Measurements from ENCODE around the gene TSC22D4.

Gene TSC22D4

DNA sequence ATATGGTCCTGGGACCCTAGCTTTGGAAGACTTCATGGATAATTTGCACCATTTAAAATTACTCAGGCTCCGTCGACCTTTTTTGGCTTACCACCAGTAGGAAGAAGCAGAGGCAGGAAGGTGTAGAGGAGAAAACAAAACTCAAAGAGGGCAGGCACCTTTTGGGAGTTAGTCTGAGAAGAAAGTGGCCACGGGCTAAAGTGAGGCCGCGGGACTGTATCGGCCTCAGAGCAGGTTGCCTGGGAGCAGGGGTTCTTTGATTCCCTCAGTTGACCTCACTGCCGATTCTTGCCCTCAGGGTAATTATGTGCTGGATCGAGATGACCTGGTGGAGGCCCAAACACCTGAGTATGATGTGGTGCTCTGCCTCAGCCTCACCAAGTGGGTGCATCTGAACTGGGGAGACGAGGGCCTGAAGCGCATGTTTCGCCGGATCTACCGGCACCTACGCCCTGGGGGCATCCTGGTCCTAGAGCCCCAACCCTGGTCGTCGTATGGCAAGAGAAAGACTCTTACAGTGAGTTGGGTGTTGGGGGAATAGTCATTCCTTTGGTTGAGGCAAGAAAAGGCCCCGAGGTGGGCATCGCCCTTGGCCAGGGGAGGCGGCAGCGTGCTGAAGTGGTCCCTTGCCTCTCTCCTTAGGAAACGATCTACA lies 46.3 kb downstream of the TSC22D4 start:
- TF ChIP-seq, protein P1, sequence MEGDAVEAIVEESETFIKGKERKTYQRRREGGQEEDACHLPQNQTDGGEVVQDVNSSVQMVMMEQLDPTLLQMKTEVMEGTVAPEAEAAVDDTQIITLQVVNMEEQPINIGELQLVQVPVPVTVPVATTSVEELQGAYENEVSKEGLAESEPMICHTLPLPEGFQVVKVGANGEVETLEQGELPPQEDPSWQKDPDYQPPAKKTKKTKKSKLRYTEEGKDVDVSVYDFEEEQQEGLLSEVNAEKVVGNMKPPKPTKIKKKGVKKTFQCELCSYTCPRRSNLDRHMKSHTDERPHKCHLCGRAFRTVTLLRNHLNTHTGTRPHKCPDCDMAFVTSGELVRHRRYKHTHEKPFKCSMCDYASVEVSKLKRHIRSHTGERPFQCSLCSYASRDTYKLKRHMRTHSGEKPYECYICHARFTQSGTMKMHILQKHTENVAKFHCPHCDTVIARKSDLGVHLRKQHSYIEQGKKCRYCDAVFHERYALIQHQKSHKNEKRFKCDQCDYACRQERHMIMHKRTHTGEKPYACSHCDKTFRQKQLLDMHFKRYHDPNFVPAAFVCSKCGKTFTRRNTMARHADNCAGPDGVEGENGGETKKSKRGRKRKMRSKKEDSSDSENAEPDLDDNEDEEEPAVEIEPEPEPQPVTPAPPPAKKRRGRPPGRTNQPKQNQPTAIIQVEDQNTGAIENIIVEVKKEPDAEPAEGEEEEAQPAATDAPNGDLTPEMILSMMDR (IDR thresholded peaks at IDR 0.05; ENCODE audit: control extremely low read depth, extremely low read depth, low read depth, missing control alignments), result no peak
- DNase-seq (ENCODE audit: extremely low spot score), result no peak
- CTCF ChIA-PET, result no interaction called here
- POLR2A ChIA-PET, result no interaction called here

DNA sequence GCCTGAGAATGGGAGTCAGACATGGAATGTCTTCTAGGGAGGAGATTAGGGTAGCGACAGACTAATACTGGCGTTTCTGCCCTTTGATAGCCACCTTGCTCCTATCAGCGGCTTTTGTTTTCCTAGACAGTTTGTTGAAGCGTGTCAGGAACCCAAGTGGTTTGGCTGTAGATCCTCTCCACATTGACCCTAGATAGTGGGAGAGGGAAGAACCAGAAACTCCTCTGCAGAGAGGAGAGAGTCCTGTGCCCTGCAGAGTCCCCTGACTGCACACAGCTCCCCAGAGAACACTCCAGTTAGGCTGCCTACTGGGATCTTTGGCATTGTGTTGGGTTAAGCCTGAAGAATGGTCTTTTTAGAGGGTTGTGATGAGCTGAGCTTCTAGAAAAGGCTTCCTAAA lies 47.0 kb downstream of the TSC22D4 start:
- no peak for DNase-seq (ENCODE audit: extremely low spot score)
- POLR2A ChIA-PET, result no interaction called here
- CTCF ChIA-PET, result no interaction called here
- TF ChIP-seq, protein P1 (IDR thresholded peaks at IDR 0.05; ENCODE audit: control extremely low read depth, extremely low read depth, low read depth, missing control alignments), result no peak

DNA sequence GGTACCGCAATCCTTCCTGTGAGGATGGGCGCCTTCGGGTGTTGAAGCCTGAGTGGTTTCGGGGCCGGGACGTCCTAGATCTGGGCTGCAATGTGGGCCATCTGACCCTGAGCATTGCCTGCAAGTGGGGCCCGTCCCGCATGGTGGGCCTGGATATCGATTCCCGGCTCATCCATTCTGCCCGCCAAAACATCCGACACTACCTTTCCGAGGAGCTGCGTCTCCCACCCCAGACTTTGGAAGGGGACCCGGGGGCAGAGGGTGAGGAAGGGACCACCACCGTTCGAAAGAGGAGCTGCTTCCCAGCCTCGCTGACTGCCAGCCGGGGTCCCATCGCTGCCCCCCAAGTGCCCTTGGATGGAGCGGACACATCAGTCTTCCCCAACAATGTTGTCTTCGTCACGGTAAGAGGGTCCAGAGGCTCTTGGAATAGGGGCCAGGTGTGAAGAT lies 47.7 kb downstream of the TSC22D4 start:
- no peak for DNase-seq (ENCODE audit: extremely low spot score)
- ChIA-PET CTCF (interaction anchor here (1.0 kb wide), 1 partner anchor 51 kb away, joined by 3 read pairs; no protein-coding TSS in a partner anchor), POLR2A (no interaction called here)
- TF ChIP-seq, protein P1 (IDR thresholded peaks at IDR 0.05; ENCODE audit: control extremely low read depth, extremely low read depth, low read depth, missing control alignments), result no peak

- ChIA-PET POLR2A (interaction anchor here (0.5 to 1.3 kb wide), 14 partner anchors 13 to 397 kb away, joined by 3 to 9 read pairs (median 3); partner anchors contain the start of genes FBXO24, LRCH4 and POP7), CTCF (interaction anchor here (1.0 to 2.3 kb wide), 2 partner anchors 20 to 52 kb away, joined by 3 to 5 read pairs; no protein-coding TSS in a partner anchor)
- DNase-seq (ENCODE audit: extremely low spot score), result no peak
- TF ChIP-seq, protein P1 (IDR thresholded peaks at IDR 0.05; ENCODE audit: control extremely low read depth, extremely low read depth, low read depth, missing control alignments), result no peak
Measured at GRCh38 chr7:100430493-100431285, 48.3 kb downstream of the TSC22D4 start.

DNA sequence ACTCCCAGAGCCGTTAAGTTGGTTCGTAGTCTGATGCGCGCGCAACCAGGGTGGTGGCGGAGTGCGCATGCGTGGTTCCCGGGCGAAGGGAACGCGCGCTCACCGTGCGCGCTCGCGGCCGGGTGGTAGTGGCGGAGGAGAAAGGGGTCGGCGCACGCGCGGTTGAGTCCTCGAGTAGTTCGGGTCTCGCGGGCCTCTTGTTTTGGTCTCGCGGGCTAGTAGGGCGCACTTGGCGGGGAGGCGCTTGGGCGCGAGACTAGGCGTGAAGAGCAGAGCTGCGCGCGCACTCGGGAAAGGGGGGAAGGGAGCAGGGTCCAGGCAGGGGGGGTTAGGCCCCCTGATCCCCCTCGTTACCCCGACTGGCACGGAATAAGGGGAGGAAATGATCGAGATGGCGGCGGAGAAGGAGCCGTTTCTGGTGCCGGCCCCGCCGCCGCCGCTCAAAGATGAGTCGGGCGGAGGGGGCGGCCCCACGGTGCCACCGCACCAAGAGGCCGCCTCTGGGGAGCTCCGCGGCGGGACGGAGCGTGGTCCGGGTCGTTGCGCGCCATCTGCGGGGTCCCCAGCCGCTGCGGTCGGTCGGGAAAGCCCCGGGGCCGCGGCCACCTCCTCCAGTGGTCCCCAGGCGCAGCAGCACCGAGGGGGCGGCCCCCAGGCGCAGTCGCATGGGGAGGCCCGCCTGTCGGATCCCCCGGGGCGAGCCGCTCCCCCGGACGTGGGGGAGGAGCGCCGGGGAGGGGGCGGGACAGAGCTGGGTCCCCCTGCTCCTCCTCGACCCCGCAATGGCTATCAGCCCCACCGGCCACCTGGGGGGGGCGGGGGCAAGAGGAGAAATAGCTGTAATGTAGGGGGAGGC lies 49.1 kb downstream of the TSC22D4 start, which contains the start of gene MEPCE:
TSS of gene MEPCE (plus strand) at position 195 of the 856 bp plus-strand sequence. CDS start at position 383, 188 bp downstream.
- CTCF ChIA-PET, result interaction anchor here (1.1 to 2.3 kb wide), 3 partner anchors 21 to 40 kb away, joined by 3 to 5 read pairs (median 4); no protein-coding TSS in a partner anchor
- POLR2A ChIA-PET, result interaction anchor here (0.5 to 1.7 kb wide), 20 partner anchors 14 to 958 kb away, joined by 3 to 7 read pairs (median 3); partner anchors contain the start of genes FBXO24, LRCH4, MCM7 and POP7
- DNase-seq (ENCODE audit: extremely low spot score), result peak; percentile 93

More for the DNA sequence above, 49.1 kb downstream of the TSC22D4 start, which contains the start of gene MEPCE:
- TF ChIP-seq, protein P1 (IDR thresholded peaks at IDR 0.05; ENCODE audit: control extremely low read depth, extremely low read depth, low read depth, missing control alignments), result no peak
